ENCODE measurements around the gene SDK1.

GRCh38 chr7:3688071-3688470 lies 387.0 kb downstream of the SDK1 start:
- TF ChIP-seq CTCF (IDR thresholded peaks at IDR 0.05) (no peak), POLR2A (IDR thresholded peaks at IDR 0.05) (no peak)
